Fibroblast of skin of right quadriceps (primary cell): Measurements from ENCODE around the gene CPSF2.
A peak's percentile ranks its signal among the peaks of the same experiment; 100 is the strongest.
"Not testable (repeated sequence)": the region's sequence is repeated elsewhere in the genome, so short reads cannot be mapped to it uniquely, and the experiment has no call there.

Experiments
- DNase-seq: peaks from one replicate; pipeline ENCODE4 v3.0.0-alpha.2; 2013

Gene CPSF2

DNA sequence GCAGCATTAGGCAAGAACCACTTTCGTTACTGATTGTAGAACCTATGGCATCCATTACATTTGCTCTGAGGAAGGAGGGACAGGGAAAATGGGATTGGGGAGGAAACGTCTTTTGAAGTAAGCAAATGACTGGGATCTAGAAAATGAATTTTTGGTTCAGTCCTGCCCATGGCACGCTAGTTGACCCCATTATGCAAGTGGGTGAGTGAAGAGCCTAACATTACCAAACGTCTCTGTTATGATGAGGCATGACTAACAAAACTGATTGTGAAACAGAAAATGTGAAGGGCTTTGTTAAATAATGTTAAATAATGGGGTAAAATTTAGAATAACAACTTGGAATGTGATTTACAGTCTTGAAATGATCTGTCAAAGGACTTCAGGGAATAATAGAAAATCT is 38.9 kb downstream of the CPSF2 start:
- peak; percentile 82 for DNase-seq

- DNase-seq = no peak
These were observed 39.8 kb downstream of the CPSF2 start for GRCh38 chr14:92161521-92161920.

GRCh38 chr14:92164958-92165357 is 43.2 kb downstream of the CPSF2 start:
- DNase-seq = peak; percentile 10

GRCh38 chr14:92173668-92174067 is 51.9 kb downstream of the CPSF2 start:
- peak; percentile 40 for DNase-seq

DNA sequence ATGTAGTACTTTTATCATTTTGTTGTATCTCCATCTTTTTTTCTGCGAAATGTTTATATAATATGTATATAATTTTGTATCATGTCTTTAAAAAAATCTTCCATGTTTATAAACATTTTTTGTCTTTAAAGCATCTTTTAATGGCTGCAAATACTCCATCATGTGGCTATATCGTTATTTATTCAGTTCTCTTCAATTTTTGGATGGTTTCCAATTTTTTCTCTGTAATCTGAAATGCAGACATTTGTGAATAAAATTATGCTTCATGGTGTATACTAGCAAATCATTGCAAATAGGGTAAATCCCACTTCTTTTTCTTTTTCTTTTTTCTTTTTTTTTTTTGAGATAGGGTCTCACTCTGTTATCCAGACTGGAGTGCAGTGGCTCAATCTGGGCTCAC is 54.0 kb downstream of the CPSF2 start:
- DNase-seq = no peak

DNA sequence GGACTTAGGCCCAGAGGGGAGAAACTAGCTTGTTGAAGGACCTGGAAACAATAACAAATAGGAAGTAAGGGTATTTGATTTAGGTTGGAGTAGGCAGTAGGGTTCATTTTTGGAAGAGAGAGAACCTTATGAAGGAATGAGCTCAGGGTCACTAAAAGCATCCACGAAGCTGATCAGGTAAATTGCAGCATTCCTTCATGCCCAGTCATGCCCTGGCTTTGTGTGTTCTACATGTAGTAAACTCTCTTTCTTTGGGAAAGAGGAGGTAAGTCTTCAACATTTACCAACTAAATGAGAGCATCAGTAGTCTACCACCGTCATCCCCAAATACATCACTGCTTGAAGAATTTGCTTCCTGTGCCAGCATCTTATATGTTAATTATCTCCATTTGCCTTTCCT is 54.7 kb downstream of the CPSF2 start:
- DNase-seq = no peak

GRCh38 chr14:92179178-92179577 is 57.4 kb downstream of the CPSF2 start:
- DNase-seq = not testable (repeated sequence)

DNA sequence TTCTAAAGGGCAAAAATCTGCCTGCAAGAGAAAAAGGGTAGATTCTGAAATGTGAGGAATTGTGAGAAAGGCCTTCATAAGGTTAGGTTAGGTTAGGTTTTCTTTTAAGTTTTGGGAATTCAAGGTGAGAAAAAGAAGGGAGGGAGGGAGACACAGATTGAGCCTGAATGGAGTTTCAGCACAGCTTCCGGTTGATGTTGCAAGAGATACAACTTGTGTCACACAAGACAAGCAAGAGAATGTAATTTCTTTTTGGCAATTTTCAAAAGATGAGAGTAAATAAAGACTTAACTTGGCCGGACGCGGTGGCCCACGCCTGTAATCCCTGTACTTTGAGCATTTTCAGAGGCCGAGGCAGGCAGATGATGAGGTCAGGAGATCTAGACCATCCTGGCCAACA is 63.8 kb downstream of the CPSF2 start:
- no peak for DNase-seq

DNA sequence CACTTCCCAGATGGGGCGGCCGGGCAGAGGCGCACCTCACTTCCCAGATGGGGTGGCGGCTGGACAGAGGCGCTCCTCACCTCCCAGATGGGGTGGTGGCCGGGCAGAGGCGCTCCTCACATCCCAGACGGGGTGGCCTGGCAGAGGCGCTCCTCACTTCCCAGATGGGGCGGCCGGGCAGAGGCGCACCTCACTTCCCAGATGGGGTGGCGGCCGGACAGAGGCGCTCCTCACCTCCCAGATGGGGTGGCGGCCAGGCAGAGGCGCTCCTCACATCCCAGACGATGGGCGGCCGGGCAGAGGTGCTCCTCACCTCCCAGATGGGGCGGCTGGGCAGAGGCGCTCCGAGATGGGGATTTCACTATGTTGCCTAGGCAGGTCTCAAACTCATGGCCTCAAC is 65.8 kb downstream of the CPSF2 start:
- not testable (repeated sequence) for DNase-seq

- no peak for DNase-seq
These were observed 69.0 kb downstream of the CPSF2 start for GRCh38 chr14:92190768-92191167.

DNA sequence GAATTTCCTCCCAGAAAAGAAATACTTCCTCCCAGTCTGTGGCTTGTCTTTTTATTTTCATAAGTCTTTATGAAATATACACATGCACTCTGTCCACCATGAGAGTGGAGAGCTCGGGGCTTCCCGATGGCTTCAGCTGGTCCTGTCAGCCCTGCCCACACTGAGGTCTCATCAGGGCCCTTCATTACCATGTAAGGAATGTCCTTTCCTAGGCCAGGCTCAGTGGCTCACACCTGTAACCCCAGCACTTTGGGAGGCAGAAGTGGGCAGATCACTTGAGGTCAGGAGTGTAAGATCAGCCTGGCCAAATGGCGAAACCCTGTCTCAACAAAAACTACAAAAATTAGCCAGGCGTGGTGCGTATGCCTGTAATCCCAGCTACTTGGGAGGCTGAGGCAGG is 77.0 kb downstream of the CPSF2 start:
- no peak for DNase-seq

GRCh38 chr14:92199763-92200162 is 78.0 kb downstream of the CPSF2 start:
- DNase-seq = no peak

- DNase-seq = no peak
These were observed 81.3 kb downstream of the CPSF2 start for GRCh38 chr14:92203116-92203515.

GRCh38 chr14:92204792-92205191 is 83.0 kb downstream of the CPSF2 start:
- no peak for DNase-seq

DNA sequence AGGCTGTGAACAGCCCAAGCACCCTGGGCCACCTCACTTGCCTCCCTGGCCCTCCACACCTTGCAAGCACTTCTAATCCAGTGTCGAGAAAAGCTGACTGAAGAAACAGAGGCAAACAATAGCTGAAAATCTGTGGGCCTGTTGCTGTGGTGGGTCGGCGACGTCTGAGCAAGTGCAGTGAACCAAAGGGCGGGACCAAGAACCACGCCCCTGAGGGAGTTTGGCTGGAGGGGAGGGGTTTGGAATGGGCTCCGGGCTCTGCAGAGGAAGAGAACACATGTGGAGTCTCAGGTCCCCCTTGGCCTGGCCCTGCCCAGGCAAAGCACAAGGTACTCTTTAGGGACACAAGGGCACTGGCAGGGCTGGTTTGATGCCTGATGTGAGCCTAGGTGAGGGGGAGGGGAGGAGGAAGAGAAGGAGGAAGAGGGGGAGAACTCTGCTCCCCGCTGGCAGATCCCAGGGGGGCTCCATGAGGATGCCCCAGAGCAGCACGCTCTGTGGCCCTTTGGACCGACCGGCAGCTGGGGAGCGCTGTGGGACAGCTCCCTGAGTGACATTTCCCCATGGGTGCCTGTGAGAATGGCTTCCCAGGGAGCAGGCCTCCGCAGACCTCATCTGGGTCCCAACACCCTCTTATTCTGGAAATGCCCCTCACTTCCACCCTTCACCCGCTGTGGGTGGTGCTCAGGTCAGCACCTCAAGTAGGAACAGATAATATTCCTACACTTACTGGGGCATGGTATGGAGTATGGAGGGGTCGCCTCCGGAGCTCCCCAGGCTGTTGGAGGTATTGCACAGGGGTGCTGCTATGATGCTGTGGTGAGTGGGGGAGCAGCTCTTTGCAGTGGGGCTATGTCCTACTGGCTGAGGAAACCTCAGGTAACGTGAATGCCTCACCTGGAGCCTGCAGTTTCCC is 85.5 kb downstream of the CPSF2 start:
- DNase-seq = no peak

GRCh38 chr14:92207928-92208265 is 86.1 kb downstream of the CPSF2 start:
- DNase-seq = no peak

DNA sequence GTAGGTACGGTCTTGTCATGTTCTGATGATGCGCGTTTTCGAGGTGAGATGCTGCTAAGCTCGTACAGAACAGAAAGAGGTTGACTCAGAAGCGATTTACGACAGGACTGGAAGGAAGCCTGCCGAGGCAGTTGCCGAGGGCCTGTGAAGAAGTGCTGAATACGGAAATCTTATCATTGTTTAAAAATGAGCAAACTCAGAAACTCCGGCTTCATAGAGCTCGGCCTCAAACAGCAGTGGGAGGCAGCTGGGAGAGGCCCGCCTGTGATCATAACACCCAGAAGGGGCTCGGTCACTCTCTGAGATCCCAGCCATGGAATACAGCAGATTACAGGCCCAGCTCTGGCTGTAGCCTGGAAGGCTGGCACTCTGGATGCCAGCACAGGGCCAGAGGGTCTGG is 87.4 kb downstream of the CPSF2 start:
- DNase-seq = no peak

DNA sequence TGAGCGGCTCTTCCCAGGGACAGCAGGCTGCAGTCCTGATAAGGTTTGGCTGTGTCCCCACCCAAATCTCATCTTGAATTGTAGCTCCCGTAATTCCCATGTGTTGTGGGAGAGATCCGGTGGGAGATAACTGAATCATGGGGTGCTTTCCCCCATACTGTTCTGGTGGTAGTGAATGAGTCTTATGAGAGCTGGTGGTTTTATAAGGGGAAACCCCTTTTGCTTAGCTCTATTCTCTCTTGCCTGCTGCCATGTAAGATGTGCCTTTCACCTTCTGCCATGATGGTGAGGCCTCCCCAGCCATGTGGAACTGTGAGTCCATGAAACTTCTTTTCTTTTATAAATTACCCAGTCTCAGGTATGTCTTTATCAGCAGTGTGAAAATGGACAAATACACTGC is 91.4 kb downstream of the CPSF2 start:
- DNase-seq = not testable (repeated sequence)

- no peak for DNase-seq
These were observed 93.8 kb downstream of the CPSF2 start for GRCh38 chr14:92215579-92215978.

GRCh38 chr14:92217936-92218335 is 96.2 kb downstream of the CPSF2 start:
- peak; percentile 62 for DNase-seq
